ENCODE results near the gene COMT.
"Not testable (repeated sequence)": the region's sequence is repeated elsewhere in the genome, so short reads cannot be mapped to it uniquely, and the experiment has no call there.

The COMT gene

GRCh38 chr22:19941365-19942082, at the start of gene COMT, which contains the start of gene TXNRD2:
Gene COMT, plus strand, starts transcription at chr22:19941772. Its CDS starts 20,755 bp downstream, at chr22:19962527.
Gene TXNRD2, minus strand, starts transcription at chr22:19941818. Its CDS starts 15 bp downstream, at chr22:19941803.
- no peak for FAIRE-seq

- no peak for FAIRE-seq
These were observed 49.2 kb upstream of the COMT start for GRCh38 chr22:19892257-19892879.

GRCh38 chr22:19892925-19893324, 48.6 kb upstream of the COMT start:
- no peak for FAIRE-seq

GRCh38 chr22:19893363-19893762, 48.2 kb upstream of the COMT start:
- FAIRE-seq, result no peak

- no peak for FAIRE-seq
These were observed 46.3 kb upstream of the COMT start for GRCh38 chr22:19895160-19895849.

- no peak for FAIRE-seq
These were observed 44.8 kb upstream of the COMT start for GRCh38 chr22:19896665-19897355.

- no peak for FAIRE-seq
These were observed 43.8 kb upstream of the COMT start for GRCh38 chr22:19897726-19898125.

- no peak for FAIRE-seq
These were observed 43.4 kb upstream of the COMT start for GRCh38 chr22:19898145-19898544.

GRCh38 chr22:19898831-19899567, 42.6 kb upstream of the COMT start:
- FAIRE-seq, result no peak

GRCh38 chr22:19900707-19901436, 40.7 kb upstream of the COMT start:
- no peak for FAIRE-seq

GRCh38 chr22:19901577-19902244, 39.9 kb upstream of the COMT start:
- FAIRE-seq, result no peak

GRCh38 chr22:19902245-19902715, 39.3 kb upstream of the COMT start:
- FAIRE-seq, result no peak

GRCh38 chr22:19903031-19903430, 38.5 kb upstream of the COMT start:
- no peak for FAIRE-seq

GRCh38 chr22:19903513-19903912, 38.1 kb upstream of the COMT start:
- FAIRE-seq, result no peak

GRCh38 chr22:19904174-19904856, 37.3 kb upstream of the COMT start:
- no peak for FAIRE-seq

GRCh38 chr22:19904935-19905334, 36.6 kb upstream of the COMT start:
- no peak for FAIRE-seq

GRCh38 chr22:19905347-19906276, 36.0 kb upstream of the COMT start:
- no peak for FAIRE-seq

GRCh38 chr22:19906864-19907263, 34.7 kb upstream of the COMT start:
- not testable (repeated sequence) for FAIRE-seq

GRCh38 chr22:19907902-19908301, 33.7 kb upstream of the COMT start:
- FAIRE-seq, result not testable (repeated sequence)
